Heart left ventricle (tissue), 16 donors: ENCODE data around the gene YWHAQ. TPM values are rescaled to one million over a fixed set of nuclear protein-coding genes. Genes with fewer than 3 reads are reported as not detected.

Source experiments
- ATAC-seq, 4 donors: fragments of 200-7000 bp; cut with Tn5 transposase; one replicate each; pipeline ENCODE4 v1.9.1; 2020 to 2022; ENCODE audit warnings: moderate library complexity in 4 of 4, mild to moderate bottlenecking in 3 of 4, moderate number of reproducible peaks in 1 of 4
- DNase-seq, 5 donors: peaks; one replicate each; pipeline ENCODE4 v3.0.0-alpha.2; 2020
- H3K27ac ChIP-seq, 12 donors: fragments of 200-600 bp; sonication (generic) in 4 of 12; one replicate each; pipeline versions ENCODE4 v1.5.0 to v1.8.0; 2016 to 2022; ENCODE audit warnings: mild to moderate bottlenecking in 2 of 12
- H3K27me3 ChIP-seq, 9 donors: fragments of 200-600 bp; sonication (generic) in 2 of 9; one replicate each; pipeline versions ENCODE4 v1.5.1 to v1.8.0; 2016 to 2022; ENCODE audit warnings: mild to moderate bottlenecking in 3 of 9
- H3K36me3 ChIP-seq, 9 donors: fragments of 200-600 bp; sonication (generic) in 2 of 9; one replicate each; pipeline versions ENCODE4 v1.5.0 to v1.8.0; 2018 to 2022; ENCODE audit warnings: mild to moderate bottlenecking in 2 of 9
- H3K4me1 ChIP-seq, 12 donors: fragments of 200-600 bp; sonication (generic) in 4 of 12; one replicate each; pipeline versions ENCODE4 v1.5.0 to v1.8.0; 2016 to 2022; ENCODE audit warnings: mild to moderate bottlenecking in 3 of 12
- H3K4me3 ChIP-seq, 12 donors: fragments of 200-600 bp; sonication (generic) in 4 of 12; one replicate each; pipeline versions ENCODE4 v1.5.0 to v1.8.0; 2017 to 2022; ENCODE audit warnings: mild to moderate bottlenecking in 9 of 12, moderate library complexity in 4 of 12
- H3K9me3 ChIP-seq, 12 donors: fragments of 200-600 bp; sonication (generic) in 4 of 12; one replicate each; pipeline versions ENCODE4 v1.5.0 to v1.8.0; 2016 to 2022; ENCODE audit warnings: mild to moderate bottlenecking in 1 of 12
- POLR2A ChIP-seq, 2 donors: fragments of 450-650 bp; IDR thresholded peaks; one replicate each; pipeline ENCODE4 v1.6.1; 2017; ENCODE audit warnings: antibody characterized with exemption in 2 of 2, mild to moderate bottlenecking in 2 of 2, moderate library complexity in 2 of 2
- WGBS, 4 donors: extraction: QIAGEN DNeasy Blood & Tissue Kit in 2 of 4; methylation state at CpG; one replicate each; pipeline versions ENCODE4 v1.1.5 to v1.1.7; 2013 to 2018; 5-methylcytosine and 5-hydroxymethylcytosine counted together
- intact Hi-C, 10 donors: fragments of 100-400 bp; cut with DNase I; formaldehyde crosslinking; loops; one replicate each; pipeline versions ENCODE4 v1.11.1 to v1.14.2; 2022
- polyA plus RNA-seq, 2 donors: library from polyadenylated mRNA; stranded (reverse); fragments of 200-250 nt; gene quantifications; one replicate each; pipeline ENCODE4 v1.2.3, GENCODE V29; 2013
- total RNA-seq, 9 donors: library from RNA; depleted of rRNA in 2 of 9; stranded (reverse); fragments of >200 nt in 2 of 9; fragmentation: NEBNext Ultra II Directional in 3 of 9; extraction: Animal tissue kit (Norgen Biotek cat#: 25700) in 3 of 9; gene quantifications; one replicate each; pipeline versions ENCODE4 v1.1.0 to v1.2.4, GENCODE V29; 2016 to 2023
- TF ChIP-seq, protein P1 (sequence below), 12 donors: fragments of 200-600 bp; sonication (generic) in 4 of 12; IDR thresholded peaks; one replicate each; pipeline versions ENCODE4 v1.5.0 to v1.8.0; 2018 to 2022; ENCODE audit warnings: antibody characterized with exemption in 12 of 12, mild to moderate bottlenecking in 5 of 12
- donor health status: ischemic (EF 13 %, LVEDD 7.1; RV severe dilation, severe dysfunction).
- donor health status: healthy with polysubstance abuse.
- donor health status: DM: no; HTN: yes; CAD: no.
- donor health status: DM: no; HTN: no; CAD: no.
- donor health status: ischemic (EF 25% LVEDD 6.9; RV normal size, moderate dysfunction).
- donor health status: ischemic (EF 25% LVEDD 5.7; RV mildly dilated, moderate dysfunction).
- donor health status: healthy.
- donor health status: DM: yes; HTN: yes; CAD: no.
- donor health status: ischemic (EF 35%, LVEDD 5.7; RV mildly dilated, moderate dysfunction).
- donor health status: nonischemic (EF 11% LVEDD 7.7; RV severe dilation, severe dysfunction).
- donor health status: DM: yes; HTN: yes; CAD: no.
- donor health status: PGD.
- donor health status: ischemic (EF 29% LVEDD 5.4; RV normal size, mild dysfunction).
- donor health status: nonischemic (EF 23%, LVEDD 6.1; RV moderate dilation, normal function).

YWHAQ gene
- total and polyA plus RNA-seq, 11 donors, result 91.0 to 310 (median 213) TPM

DNA sequence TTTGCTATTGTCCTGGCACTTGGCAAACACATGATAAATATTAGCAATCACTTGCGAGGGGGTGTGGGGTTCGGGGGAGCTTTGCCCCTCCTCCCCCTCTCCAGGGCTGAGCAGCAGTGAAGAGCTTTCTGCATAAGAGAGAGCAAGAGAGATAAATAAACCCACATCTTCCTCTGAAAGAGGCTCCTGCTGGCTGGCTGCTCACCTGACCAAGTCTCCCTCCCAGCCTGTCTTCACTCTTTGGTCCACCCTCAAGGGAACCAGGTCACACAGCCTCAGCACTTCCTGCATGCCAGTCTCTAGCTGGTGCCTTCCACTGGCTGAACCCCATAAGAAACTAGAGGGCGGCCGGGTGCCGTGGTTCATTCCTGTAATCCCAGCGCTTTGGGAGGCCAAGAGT is 18.5 kb upstream of the YWHAQ start:
- Histone ChIP-seq H3K27ac (no peak overlapping the region), H3K9me3 (no peaks in the 10 kb centered on the region), H3K4me1 (peaks cover 0 to 8% (median 0%) of the 10 kb centered on the region in 12 donors), H3K4me3 (no peak overlapping the region), H3K27me3 (no peaks in the 10 kb centered on the region), H3K36me3 (no peaks in the 10 kb centered on the region)
- ATAC-seq, result no peak
- no peak for DNase-seq
- intact Hi-C loops, result loop anchor here in 1 of 10 donors (5.0 kb wide), 1 partner anchor 73 kb away; no protein-coding TSS in a partner anchor
- WGBS, 4 donors, result 81 to 90% (median 88%) methylated on average over 6 of the region's 6 CpGs
- TF ChIP-seq, protein P1, sequence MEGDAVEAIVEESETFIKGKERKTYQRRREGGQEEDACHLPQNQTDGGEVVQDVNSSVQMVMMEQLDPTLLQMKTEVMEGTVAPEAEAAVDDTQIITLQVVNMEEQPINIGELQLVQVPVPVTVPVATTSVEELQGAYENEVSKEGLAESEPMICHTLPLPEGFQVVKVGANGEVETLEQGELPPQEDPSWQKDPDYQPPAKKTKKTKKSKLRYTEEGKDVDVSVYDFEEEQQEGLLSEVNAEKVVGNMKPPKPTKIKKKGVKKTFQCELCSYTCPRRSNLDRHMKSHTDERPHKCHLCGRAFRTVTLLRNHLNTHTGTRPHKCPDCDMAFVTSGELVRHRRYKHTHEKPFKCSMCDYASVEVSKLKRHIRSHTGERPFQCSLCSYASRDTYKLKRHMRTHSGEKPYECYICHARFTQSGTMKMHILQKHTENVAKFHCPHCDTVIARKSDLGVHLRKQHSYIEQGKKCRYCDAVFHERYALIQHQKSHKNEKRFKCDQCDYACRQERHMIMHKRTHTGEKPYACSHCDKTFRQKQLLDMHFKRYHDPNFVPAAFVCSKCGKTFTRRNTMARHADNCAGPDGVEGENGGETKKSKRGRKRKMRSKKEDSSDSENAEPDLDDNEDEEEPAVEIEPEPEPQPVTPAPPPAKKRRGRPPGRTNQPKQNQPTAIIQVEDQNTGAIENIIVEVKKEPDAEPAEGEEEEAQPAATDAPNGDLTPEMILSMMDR (IDR thresholded peaks at IDR 0.05), result no peak
- TF ChIP-seq POLR2A (IDR thresholded peaks at IDR 0.05), result no peak

DNA sequence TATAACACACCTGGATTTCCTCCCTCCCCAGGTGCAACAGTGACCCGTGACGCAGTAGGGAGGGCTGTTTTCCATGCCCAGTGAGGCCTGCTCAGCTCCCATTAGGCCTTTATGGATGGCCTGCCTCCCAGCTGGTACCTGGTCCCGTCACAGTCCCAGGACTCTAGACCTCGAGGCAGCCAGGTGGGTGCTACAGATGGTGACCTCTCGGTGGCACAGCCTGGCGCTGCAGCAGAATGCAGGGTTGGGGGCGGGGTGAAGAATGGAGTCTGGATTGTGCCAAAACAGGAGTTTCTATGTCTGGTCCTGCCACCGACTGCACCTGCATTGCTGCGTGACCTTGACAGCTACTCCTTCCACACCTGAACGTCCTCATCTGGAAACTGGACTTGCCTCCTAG is 18.0 kb upstream of the YWHAQ start:
- ATAC-seq (no peak), DNase-seq (no peak)
- Histone ChIP-seq H3K4me3 (no peak overlapping the region), H3K9me3 (no peaks in the 10 kb centered on the region), H3K36me3 (no peaks in the 10 kb centered on the region), H3K4me1 (peaks cover 0 to 5% (median 0%) of the 10 kb centered on the region in 12 donors), H3K27me3 (no peaks in the 10 kb centered on the region), H3K27ac (no peak overlapping the region)
- intact Hi-C loops, result loop anchor here in 1 of 10 donors (5.0 kb wide), 1 partner anchor 73 kb away; no protein-coding TSS in a partner anchor
- TF ChIP-seq POLR2A (IDR thresholded peaks at IDR 0.05), result no peak
- TF ChIP-seq, protein P1 (IDR thresholded peaks at IDR 0.05), result no peak
- 79 to 91% (median 85%) methylated on average over 6 to 10 of the region's 10 CpGs for WGBS, 4 donors

DNA sequence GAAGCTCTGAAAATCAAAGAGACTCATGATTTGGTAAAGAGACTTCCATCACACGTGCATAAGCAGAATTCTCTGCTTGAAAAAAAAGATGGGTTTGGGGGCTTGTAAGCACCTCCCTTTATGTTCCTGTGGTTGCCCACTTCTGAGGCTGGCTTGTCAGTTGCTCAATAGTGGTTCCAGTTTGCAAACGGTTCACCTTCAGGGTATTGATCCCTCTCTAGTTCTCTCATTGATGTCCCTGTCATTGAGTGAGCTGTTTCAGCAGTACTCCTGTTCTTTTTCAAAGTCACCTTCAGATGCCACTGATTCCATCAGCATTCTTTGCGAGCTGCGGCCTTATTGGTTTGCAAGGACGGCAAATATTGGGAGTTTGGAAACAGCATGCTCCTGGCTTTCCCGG is 17.1 kb upstream of the YWHAQ start:
- H3K9me3 ChIP-seq, result no peaks in the 10 kb centered on the region
- intact Hi-C loops, result loop anchor here in 1 of 10 donors (5.0 kb wide), 1 partner anchor 74 kb away; no protein-coding TSS in a partner anchor
- ATAC-seq (no peak), DNase-seq (no peak)
- no peaks in the 10 kb centered on the region for H3K27me3 ChIP-seq
- TF ChIP-seq, protein P1 (IDR thresholded peaks at IDR 0.05), result no peak
- no peak for TF ChIP-seq POLR2A (IDR thresholded peaks at IDR 0.05)
- no peak overlapping the region for H3K27ac ChIP-seq
- no peaks in the 10 kb centered on the region for H3K36me3 ChIP-seq
- no peak overlapping the region for H3K4me3 ChIP-seq
- WGBS, 4 donors, result 48 to 56% (median 50%) methylated on average over 6 of the region's 6 CpGs
- H3K4me1 ChIP-seq, result peaks cover 0 to 1% (median 0%) of the 10 kb centered on the region in 12 donors

DNA sequence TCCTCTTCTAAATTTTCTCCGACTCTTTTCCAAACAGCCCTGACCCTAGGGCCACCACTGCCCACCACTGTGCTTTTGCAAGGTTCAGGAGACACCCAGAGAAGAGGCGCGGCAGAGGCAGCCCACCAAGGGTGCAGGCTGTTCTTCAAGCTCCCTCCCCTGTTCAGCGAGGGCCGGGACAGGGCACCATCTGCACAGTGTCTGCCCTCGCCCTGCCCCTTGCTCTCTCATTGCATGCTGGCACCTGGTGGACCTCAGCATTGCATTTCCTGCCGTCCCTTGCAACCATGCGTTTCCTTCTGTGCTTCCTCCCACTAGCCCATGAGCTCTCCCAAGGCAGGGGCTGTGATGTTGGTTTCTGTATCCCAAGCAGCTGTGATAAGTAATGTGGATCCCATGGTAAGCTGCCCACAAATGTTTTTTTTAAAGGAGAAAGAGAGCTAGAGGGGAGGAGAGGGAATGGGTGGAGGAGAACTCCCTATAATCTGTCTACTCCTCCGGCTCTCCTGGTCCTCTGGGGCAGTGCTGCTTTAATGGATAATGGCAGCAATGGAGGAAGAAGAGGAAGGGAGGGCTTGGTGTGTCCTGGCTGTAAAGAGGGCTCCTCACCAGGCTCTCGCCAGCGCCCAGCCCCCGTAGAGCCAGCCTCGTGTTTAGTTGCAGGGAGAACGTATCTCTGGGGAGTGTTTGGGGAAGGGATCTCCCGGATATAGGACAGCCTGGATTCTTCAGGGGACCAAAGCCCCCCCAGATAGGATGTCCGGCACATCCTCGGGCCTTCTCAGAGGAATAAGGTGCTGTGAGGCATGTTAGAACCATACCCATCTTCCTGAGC is 15.6 kb upstream of the YWHAQ start:
- ATAC-seq (no peak), DNase-seq (no peak)
- no peak overlapping the region for H3K27ac ChIP-seq
- no peaks in the 10 kb centered on the region for H3K9me3 ChIP-seq
- TF ChIP-seq, protein P1 (IDR thresholded peaks at IDR 0.05), result no peak
- no peak for TF ChIP-seq POLR2A (IDR thresholded peaks at IDR 0.05)
- WGBS, 4 donors, result 73 to 80% (median 77%) methylated on average over 17 of the region's 17 CpGs
- no peaks in the 10 kb centered on the region for H3K4me1 ChIP-seq
- intact Hi-C loops, result loop anchor here in 1 of 10 donors (5.0 kb wide), 1 partner anchor 76 kb away; no protein-coding TSS in a partner anchor
- H3K27me3 ChIP-seq, result no peaks in the 10 kb centered on the region
- H3K4me3 ChIP-seq, result no peak overlapping the region
- H3K36me3 ChIP-seq, result no peaks in the 10 kb centered on the region
